ENCODE results near the gene TPCN1. TPM values are rescaled to one million over a fixed set of nuclear protein-coding genes. Genes with fewer than 3 reads are reported as not detected.

Gene TPCN1
- total RNA-seq, 4 donors from 2014 or later = 15.5 to 48.8 (median 34.5) TPM

DNA sequence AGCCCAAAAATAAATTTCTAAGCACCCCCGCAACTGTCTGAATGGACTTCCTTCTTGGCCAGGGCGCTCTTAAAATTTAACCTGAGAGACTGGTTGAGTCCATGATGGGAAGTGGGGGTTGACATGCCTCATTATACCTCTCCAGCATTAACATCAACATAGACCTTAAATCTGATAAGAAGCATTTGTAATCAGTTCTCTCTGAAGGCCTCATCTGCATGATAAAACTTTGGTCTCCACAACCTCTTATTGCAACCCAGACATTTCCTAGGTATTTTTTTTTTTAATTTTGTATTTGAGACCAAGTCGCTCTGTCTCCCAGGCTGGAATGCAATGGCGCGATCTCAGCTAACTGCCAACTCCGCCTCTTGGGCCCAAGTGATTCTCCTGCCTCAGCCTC is 124.1 kb downstream of the TPCN1 start:
- H3K9me3 ChIP-seq = no peaks in the 10 kb centered on the region
- no peak overlapping the region for H3K4me3 ChIP-seq
- WGBS, 2 donors = 97 to 98% methylated on average over 6 of the region's 6 CpGs
- H3K4me1 ChIP-seq = no peaks in the 10 kb centered on the region
- no peaks in the 10 kb centered on the region for H3K36me3 ChIP-seq
- DNase-seq = no peak
- H3K27me3 ChIP-seq = peaks cover 0 to 3% (median 0%) of the 10 kb centered on the region in 4 donors
- no peak overlapping the region for H3K27ac ChIP-seq
- intact Hi-C loops (cut with DNase I) = no loop called here
- TF ChIP-seq, protein P1, sequence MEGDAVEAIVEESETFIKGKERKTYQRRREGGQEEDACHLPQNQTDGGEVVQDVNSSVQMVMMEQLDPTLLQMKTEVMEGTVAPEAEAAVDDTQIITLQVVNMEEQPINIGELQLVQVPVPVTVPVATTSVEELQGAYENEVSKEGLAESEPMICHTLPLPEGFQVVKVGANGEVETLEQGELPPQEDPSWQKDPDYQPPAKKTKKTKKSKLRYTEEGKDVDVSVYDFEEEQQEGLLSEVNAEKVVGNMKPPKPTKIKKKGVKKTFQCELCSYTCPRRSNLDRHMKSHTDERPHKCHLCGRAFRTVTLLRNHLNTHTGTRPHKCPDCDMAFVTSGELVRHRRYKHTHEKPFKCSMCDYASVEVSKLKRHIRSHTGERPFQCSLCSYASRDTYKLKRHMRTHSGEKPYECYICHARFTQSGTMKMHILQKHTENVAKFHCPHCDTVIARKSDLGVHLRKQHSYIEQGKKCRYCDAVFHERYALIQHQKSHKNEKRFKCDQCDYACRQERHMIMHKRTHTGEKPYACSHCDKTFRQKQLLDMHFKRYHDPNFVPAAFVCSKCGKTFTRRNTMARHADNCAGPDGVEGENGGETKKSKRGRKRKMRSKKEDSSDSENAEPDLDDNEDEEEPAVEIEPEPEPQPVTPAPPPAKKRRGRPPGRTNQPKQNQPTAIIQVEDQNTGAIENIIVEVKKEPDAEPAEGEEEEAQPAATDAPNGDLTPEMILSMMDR (IDR thresholded peaks at IDR 0.05) = no peak
- no peak for TF ChIP-seq POLR2A (IDR thresholded peaks at IDR 0.05)

DNA sequence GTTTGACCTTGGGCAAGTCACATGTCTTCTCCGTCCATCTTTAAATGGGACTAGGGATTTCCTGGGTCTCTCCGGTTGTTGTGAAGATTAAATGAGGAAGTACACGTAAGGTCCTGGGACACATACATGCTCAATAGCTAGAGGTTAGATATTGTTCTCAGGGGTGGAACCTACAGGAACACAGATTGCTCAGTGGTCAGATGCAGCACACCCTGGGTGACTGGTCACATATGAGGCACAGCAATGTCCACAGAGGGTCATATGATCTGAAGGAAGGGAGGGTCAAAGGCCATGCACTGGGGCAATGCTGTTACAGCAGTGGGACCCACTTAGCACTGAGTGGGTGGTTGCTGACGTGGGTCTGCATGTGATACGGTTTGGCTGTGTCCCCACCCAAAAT is 125.1 kb downstream of the TPCN1 start:
- H3K36me3 ChIP-seq = no peaks in the 10 kb centered on the region
- no peaks in the 10 kb centered on the region for H3K4me1 ChIP-seq
- H3K27me3 ChIP-seq = peaks cover 0 to 3% (median 0%) of the 10 kb centered on the region in 4 donors
- WGBS, 2 donors = 62 to 82% methylated on average over 5 of the region's 5 CpGs
- no peaks in the 10 kb centered on the region for H3K9me3 ChIP-seq
- intact Hi-C loops (cut with DNase I) = no loop called here
- no peak for DNase-seq
- H3K4me3 ChIP-seq = no peak overlapping the region
- TF ChIP-seq, protein P1 (IDR thresholded peaks at IDR 0.05) = no peak
- no peak for TF ChIP-seq POLR2A (IDR thresholded peaks at IDR 0.05)
- no peak overlapping the region for H3K27ac ChIP-seq

DNA sequence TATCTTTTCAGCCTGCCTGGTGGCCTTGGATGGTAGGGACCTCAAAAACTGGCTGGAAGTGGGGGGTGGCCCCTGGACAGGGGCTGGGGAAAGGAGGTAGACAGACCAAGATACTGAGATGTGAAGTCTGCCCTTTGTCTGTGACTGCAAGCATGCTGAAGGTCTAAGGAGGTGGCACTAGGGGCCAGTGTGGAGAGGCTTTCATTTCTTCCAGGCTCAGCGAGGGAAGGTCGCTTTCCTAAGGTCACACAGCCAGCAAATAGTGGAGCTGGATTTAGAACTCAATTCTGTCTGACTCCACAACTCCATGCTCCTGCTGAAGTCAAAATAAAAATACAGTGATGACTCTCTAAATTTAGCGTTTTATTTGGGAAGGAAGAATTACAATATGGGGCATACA is 125.8 kb downstream of the TPCN1 start:
- TF ChIP-seq, protein P1 (IDR thresholded peaks at IDR 0.05) = no peak
- TF ChIP-seq POLR2A (IDR thresholded peaks at IDR 0.05) = no peak
- no peaks in the 10 kb centered on the region for H3K9me3 ChIP-seq
- no peak overlapping the region for H3K27ac ChIP-seq
- intact Hi-C loops (cut with DNase I) = no loop called here
- H3K4me1 ChIP-seq = no peaks in the 10 kb centered on the region
- H3K4me3 ChIP-seq = no peak overlapping the region
- no peaks in the 10 kb centered on the region for H3K36me3 ChIP-seq
- peaks cover 0 to 3% (median 0%) of the 10 kb centered on the region in 4 donors for H3K27me3 ChIP-seq
- 92 to 93% methylated on average over 3 of the region's 3 CpGs for WGBS, 2 donors
- no peak for DNase-seq

DNA sequence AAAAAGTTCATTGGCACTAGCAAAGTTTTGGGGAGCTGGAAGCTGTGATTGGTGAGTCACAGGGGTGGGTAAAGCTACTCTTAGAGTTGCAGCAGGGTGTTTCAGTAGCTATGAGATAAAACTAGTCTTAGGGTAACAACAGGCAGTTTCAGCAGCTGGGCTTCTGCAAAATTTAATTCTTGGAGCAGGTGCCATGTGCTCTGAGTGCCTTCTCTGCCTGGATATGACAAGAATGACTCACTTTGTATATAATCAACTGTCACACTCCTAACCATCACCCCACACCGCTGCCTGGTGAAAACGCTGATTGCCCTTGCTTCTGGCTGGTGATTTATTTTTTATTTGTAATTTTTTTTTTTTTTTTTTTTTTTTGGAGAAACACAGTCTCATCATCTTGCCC is 126.6 kb downstream of the TPCN1 start:
- WGBS, 2 donors = 43 to 57% methylated on average over 2 of the region's 2 CpGs
- Histone ChIP-seq H3K27me3 (peaks cover 0 to 3% (median 0%) of the 10 kb centered on the region in 4 donors), H3K9me3 (no peaks in the 10 kb centered on the region), H3K27ac (no peak overlapping the region), H3K36me3 (no peaks in the 10 kb centered on the region), H3K4me1 (no peaks in the 10 kb centered on the region), H3K4me3 (no peak overlapping the region)
- DNase-seq = no peak
- TF ChIP-seq POLR2A (IDR thresholded peaks at IDR 0.05) = no peak
- TF ChIP-seq, protein P1 (IDR thresholded peaks at IDR 0.05) = no peak
- intact Hi-C loops (cut with DNase I) = no loop called here

Small RNAs within 50 kb of the gene (small RNA-seq; reads per million reads assigned to genes)
- gene MIR6762 (0 to 0.27 (median 0.07) reads per million in 4 donors), gene RF00019 (0 reads per million in 4 donors)

Other genes with a start within 250 kb of the TPCN1 start
- gene OAS2, start 242.9 kb upstream of the TPCN1 start, total RNA-seq = 10 to 100 TPM in 3 of 4 donors, 1 to 10 TPM in 1; 8.3 to 35.6 (median 10.9) TPM
- gene DTX1, start 164.7 kb upstream of the TPCN1 start, total RNA-seq = 1 to 10 TPM in 3 of 4 donors, under 1 TPM in 1; 0.49 to 4.8 (median 1.8) TPM
- gene RASAL1, start 85.7 kb upstream of the TPCN1 start, total RNA-seq = 10 to 100 TPM; 17.4 to 98.7 (median 56.6) TPM
- gene CFAP73, start 71.7 kb upstream of the TPCN1 start, total RNA-seq = under 1 TPM in 1 of 4 donors, not detected in 3; 0.26 TPM
- gene DDX54, start 36.0 kb upstream of the TPCN1 start, total RNA-seq = 10 to 100 TPM; 35.3 to 80.5 (median 65.2) TPM
- gene RITA1, start 35.7 kb upstream of the TPCN1 start, total RNA-seq = 10 to 100 TPM; 17.0 to 30.0 (median 20.3) TPM
- 10 to 100 TPM; 19.6 to 31.9 (median 28.5) TPM for gene SLC8B1, start 113.6 kb downstream of the TPCN1 start, total RNA-seq
- 10 to 100 TPM; 14.3 to 22.0 (median 17.1) TPM for gene PLBD2, start 137.1 kb downstream of the TPCN1 start, total RNA-seq
- under 1 TPM in 1 of 4 donors, not detected in 3; 0.76 TPM for gene SDS, start 182.4 kb downstream of the TPCN1 start, total RNA-seq
- gene SDSL, start 200.9 kb downstream of the TPCN1 start, total RNA-seq = 1 to 10 TPM in 2 of 4 donors, under 1 TPM in 1, not detected in 1; 0.48 to 3.1 (median 1.5) TPM